HCT116 (cell line): ENCODE measurements around the gene ASCL1.

ENCODE experiments used
- CTCF ChIP-seq, 3 experiments: fragments of 200-600 bp in 1 of 3; sonication (generic) in 1 of 3; IDR thresholded peaks in 2 of 3; conservative IDR thresholded peaks in 1 of 3; 2 replicates each; pipeline ENCODE4 v1.5.1; 2012 to 2017; ENCODE audit warnings: low read depth in 2 of 3, low read length in 2 of 3, antibody characterized with exemption in 1 of 3, borderline replicate concordance in 1 of 3, control low read depth in 1 of 3, mild to moderate bottlenecking in 1 of 3, mixed read lengths in 1 of 3, mixed run types in 1 of 3, moderate library complexity in 1 of 3; ENCODE audit not compliant: insufficient read depth in 1 of 3
- EZH2 ChIP-seq: fragments of 200-600 bp; sonication (generic); IDR thresholded peaks from 2 replicates; pipeline ENCODE4 v1.6.1; 2017; ENCODE audit warnings: antibody characterized with exemption, mixed run types
- POLR2A ChIP-seq: IDR thresholded peaks from 2 replicates; pipeline ENCODE4 v1.7.0; 2011; ENCODE audit warnings: borderline replicate concordance; ENCODE audit not compliant: insufficient read depth, insufficient read length; ENCODE audit errors: extremely low read depth
- RAD21 ChIP-seq: IDR thresholded peaks from 2 replicates; pipeline ENCODE4 v1.6.1; 2012; ENCODE audit warnings: low read depth, mild to moderate bottlenecking
- SIN3A ChIP-seq: IDR thresholded peaks from 2 replicates; pipeline ENCODE4 v1.6.1; 2012; ENCODE audit warnings: low read depth
- TCF7L2 ChIP-seq: IDR thresholded peaks from 2 replicates; pipeline ENCODE4 v1.7.0; 2011; ENCODE audit warnings: borderline replicate concordance, inconsistent platforms; ENCODE audit not compliant: insufficient read depth, insufficient read length; ENCODE audit errors: extremely low read depth
- TF ChIP-seq, protein P1 (sequence below): IDR thresholded peaks from 2 replicates; pipeline ENCODE4 v1.6.1; 2012

GRCh38 chr12:102990419-102990818 lies 32.9 kb downstream of the ASCL1 start:
- TF ChIP-seq, protein P1, sequence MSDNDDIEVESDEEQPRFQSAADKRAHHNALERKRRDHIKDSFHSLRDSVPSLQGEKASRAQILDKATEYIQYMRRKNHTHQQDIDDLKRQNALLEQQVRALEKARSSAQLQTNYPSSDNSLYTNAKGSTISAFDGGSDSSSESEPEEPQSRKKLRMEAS: no peak
- no peak for TF ChIP-seq CTCF (IDR thresholded peaks at IDR 0.05 in 2 of 3, conservative IDR thresholded peaks at IDR 0.05 in 1 of 3; ENCODE audit: borderline replicate concordance in 1 of 3, insufficient read depth in 1 of 3, low read depth in 2 of 3, low read length in 2 of 3)
- no peak for TF ChIP-seq TCF7L2
- no peak for TF ChIP-seq POLR2A
- no peak for TF ChIP-seq SIN3A
- TF ChIP-seq EZH2: no peak
- TF ChIP-seq RAD21: no peak
